Skeletal muscle satellite cell (primary cell): ENCODE results near the gene PUSL1.

Source experiments
- H3K27me3 ChIP-seq: 2 replicates; pipeline ENCODE4 v1.7.0; 2013; ENCODE audit warnings: low read length; ENCODE audit not compliant: control insufficient read depth, insufficient read depth
- H3K36me3 ChIP-seq: 2 replicates; pipeline ENCODE4 v1.7.0; 2013; ENCODE audit warnings: mild to moderate bottlenecking, control low read depth, low read length; ENCODE audit not compliant: insufficient read depth
- H3K4me1 ChIP-seq: 2 replicates; pipeline ENCODE4 v1.7.0; 2013; ENCODE audit warnings: low read length; ENCODE audit not compliant: control insufficient read depth, insufficient read depth
- H3K4me2 ChIP-seq: 2 replicates; pipeline ENCODE4 v1.7.0; 2013; ENCODE audit warnings: mild to moderate bottlenecking, low read length
- H3K4me3 ChIP-seq: 2 replicates; pipeline ENCODE4 v1.7.0; 2013; ENCODE audit warnings: low read length
- H3K9ac ChIP-seq: 2 replicates; pipeline ENCODE4 v1.7.0; 2013; ENCODE audit warnings: mild to moderate bottlenecking, low read depth, low read length, moderate library complexity
- H3K9me3 ChIP-seq: replicated peaks from 2 replicates; pipeline ENCODE4 v1.7.0; 2013; ENCODE audit warnings: mild to moderate bottlenecking, control low read depth, low read length

The PUSL1 gene

DNA sequence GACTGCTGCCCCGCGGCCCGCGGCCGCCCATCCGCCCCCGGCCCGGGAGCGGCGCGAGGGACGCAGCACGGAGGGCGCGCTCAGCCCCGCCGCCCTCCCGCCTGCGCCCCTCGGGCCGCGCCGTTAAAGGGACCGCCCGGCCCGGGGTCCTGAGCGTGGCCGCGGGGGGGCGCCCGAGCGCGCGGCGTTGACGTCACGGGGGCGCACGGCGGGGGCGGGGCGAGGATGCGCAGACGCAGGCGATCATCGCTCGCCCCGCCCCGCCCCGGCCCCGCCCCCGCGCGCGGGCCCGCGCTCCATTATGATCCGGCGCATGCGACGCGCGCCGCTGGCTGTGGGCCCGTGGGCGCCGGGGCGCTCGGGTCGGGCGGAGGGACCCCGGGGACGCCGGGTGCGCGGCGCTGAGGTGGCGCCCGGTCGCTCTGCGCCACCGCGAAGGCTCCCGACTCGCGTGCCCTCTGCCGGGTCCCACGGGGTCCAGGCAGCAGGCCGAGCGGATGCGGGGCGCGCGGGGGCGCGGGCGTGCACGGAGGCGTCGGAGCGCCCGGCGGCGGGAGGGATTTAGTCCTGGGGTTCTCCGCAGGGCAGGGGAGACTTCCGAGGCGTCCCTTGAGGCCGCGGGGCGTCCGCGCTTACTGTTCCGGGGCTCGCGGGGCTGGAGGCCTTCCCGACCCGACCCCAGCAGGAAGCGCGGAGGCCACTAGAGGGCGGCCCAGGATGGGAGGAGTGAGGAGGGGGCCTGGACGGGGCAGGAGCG lies 41.0 kb downstream of the PUSL1 start, which contains the start of gene DVL1:
Gene DVL1, minus strand, starts transcription at position 163 of the 757 bp plus-strand sequence. CDS start 353 bp downstream, outside the sequence.
- H3K9ac ChIP-seq: peak within 1 kb of the TSS; percentile 81
- no peaks in the 10 kb centered on the region for H3K27me3 ChIP-seq
- peak within 1 kb of the TSS; percentile 97 for H3K4me2 ChIP-seq
- H3K4me1 ChIP-seq: peaks cover 62% of the 10 kb centered on the region
- no peaks in the 10 kb centered on the region for H3K9me3 ChIP-seq
- H3K4me3 ChIP-seq: peak within 1 kb of the TSS; percentile 84
- peaks cover 30% of the 10 kb centered on the region for H3K36me3 ChIP-seq

DNA sequence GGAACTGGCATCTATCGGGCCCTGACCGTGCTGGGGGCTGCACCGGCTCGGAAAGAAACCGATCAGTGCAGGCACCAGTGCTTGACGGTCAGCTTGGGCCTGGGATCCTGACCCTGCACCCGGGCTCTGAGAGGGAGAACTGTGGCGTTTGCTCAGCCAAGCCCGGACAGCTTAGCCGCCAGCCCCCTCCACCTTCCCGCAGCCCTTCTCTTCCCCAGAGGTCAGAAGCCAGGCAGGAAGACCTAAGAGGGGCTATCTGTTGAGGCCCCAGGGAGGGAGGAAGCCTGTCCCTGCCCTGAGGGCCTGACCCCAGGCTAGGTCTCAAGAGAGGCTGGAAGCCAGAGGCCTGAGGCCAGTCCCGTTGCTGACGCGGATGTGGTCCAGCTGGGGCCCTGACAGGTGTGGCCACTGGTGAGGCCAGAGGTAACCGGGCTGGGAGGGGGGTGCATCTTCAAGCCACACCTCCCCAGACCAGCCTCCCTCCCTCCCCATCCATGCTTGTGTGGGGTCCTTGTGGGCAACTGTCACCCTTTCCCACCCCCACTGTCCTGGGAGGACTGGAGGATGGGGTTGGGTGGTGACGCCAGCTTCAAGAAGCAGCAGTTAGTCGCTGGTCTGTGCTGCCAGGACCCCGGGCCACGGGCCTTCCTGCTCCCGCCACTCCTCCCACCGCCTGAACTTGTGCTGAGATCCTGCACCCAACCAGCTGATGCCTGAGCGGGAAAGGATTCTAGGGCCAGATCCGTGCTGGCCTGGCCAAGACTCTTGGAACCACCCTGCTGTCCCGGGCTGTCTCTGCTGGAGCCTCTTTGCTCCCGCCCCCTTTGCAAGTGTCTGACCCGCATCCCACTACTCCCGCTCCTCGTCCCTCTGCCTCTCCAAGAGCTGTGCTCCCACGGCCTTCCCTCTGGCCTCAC lies 43.4 kb downstream of the PUSL1 start:
- Histone ChIP-seq H3K4me1 (peaks cover 44% of the 10 kb centered on the region), H3K27me3 (no peaks in the 10 kb centered on the region), H3K4me3 (peak overlapping the region; percentile 44), H3K9ac (peak overlapping the region; percentile 41), H3K36me3 (peaks cover 36% of the 10 kb centered on the region), H3K9me3 (no peaks in the 10 kb centered on the region), H3K4me2 (peak overlapping the region; percentile 79)

GRCh38 chr1:1352786-1353388 lies 44.5 kb downstream of the PUSL1 start:
- Histone ChIP-seq H3K4me1 (peaks cover 37% of the 10 kb centered on the region), H3K27me3 (no peaks in the 10 kb centered on the region), H3K9me3 (no peaks in the 10 kb centered on the region), H3K4me2 (peak overlapping the region; percentile 79), H3K9ac (peak overlapping the region; percentile 4), H3K36me3 (peaks cover 36% of the 10 kb centered on the region), H3K4me3 (no peak overlapping the region)

- Histone ChIP-seq H3K36me3 (peaks cover 36% of the 10 kb centered on the region), H3K27me3 (no peaks in the 10 kb centered on the region), H3K9me3 (no peaks in the 10 kb centered on the region), H3K4me2 (peak overlapping the region; percentile 79), H3K4me1 (peaks cover 38% of the 10 kb centered on the region), H3K4me3 (no peak overlapping the region), H3K9ac (no peak overlapping the region)
Measured at GRCh38 chr1:1353389-1354151, 45.2 kb downstream of the PUSL1 start.

DNA sequence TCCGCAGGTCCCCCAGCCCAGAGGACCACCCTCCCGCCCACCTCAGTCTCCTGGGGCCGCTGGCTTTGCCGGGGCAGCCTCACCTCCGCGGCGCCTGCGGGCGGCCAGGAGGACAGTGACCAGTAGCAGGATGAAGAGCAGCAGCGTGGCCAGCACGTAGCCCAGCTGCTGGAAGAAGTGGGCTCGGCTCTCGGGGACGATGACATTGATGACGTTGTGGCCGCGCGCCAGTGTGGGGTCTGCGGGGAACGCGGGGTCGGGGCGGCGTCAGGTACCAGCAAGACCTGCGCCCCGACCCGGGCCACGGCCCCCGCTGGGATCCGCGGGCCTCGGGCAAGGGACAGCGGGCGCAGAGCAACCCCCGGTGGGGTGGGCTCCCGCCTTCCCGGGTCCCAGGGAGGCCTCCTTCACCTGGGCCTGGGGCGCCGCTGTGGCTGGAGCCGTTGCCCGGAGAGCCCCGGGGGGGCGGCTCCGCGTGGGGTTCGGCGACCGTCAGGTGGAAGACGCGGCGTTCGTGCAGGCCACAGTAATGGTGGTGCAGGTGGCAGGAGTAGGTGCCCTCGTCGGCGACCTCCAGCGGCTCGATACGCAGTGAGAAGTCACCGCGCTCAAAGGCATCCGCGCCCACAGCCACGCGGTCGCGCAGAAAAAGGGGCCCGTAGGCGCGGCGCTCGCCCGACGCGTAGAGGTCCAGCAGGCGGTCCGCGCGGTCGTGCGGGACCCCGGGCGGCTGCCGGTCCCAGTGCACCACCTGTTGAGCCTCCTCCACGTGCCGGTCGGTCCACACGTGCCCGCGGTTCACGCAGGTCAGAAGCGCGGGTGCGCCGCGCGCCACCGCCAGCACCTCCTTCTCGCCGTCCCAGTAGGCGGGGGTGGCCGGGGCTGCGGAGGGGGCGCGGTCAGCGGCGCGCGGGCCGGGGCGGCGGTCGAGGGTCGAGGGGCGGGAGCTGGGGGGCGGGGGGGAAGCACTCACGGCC lies 46.2 kb downstream of the PUSL1 start:
- Histone ChIP-seq H3K9me3 (no peaks in the 10 kb centered on the region), H3K4me3 (peak overlapping the region; percentile 56), H3K9ac (no peak overlapping the region), H3K27me3 (no peaks in the 10 kb centered on the region), H3K4me2 (peak overlapping the region; percentile 79), H3K36me3 (peaks cover 36% of the 10 kb centered on the region), H3K4me1 (peaks cover 48% of the 10 kb centered on the region)

DNA sequence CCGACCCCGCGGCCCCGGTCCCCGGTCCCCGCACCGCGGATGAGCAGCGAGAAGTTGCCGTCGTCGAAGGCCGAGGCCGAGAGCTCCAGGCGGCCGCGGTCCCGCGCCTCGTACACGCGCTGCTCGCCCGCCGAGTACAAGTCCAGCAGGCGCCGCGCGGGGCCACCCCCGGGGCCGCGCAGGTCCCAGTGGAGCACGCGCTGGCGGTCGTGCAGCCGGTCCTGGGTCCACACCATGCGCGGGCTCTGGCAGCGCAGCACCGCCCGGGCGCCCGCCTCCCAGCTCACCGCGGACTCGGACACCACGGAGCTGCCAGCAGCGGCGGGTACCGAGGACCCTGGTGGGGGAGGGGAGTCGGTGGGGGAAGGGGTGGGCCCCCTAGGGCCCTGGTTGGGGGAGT lies 47.0 kb downstream of the PUSL1 start:
- H3K4me1 ChIP-seq: peaks cover 57% of the 10 kb centered on the region
- peak overlapping the region; percentile 79 for H3K4me2 ChIP-seq
- H3K4me3 ChIP-seq: peak overlapping the region; percentile 69
- no peaks in the 10 kb centered on the region for H3K27me3 ChIP-seq
- H3K9ac ChIP-seq: no peak overlapping the region
- H3K36me3 ChIP-seq: peaks cover 36% of the 10 kb centered on the region
- H3K9me3 ChIP-seq: no peaks in the 10 kb centered on the region

DNA sequence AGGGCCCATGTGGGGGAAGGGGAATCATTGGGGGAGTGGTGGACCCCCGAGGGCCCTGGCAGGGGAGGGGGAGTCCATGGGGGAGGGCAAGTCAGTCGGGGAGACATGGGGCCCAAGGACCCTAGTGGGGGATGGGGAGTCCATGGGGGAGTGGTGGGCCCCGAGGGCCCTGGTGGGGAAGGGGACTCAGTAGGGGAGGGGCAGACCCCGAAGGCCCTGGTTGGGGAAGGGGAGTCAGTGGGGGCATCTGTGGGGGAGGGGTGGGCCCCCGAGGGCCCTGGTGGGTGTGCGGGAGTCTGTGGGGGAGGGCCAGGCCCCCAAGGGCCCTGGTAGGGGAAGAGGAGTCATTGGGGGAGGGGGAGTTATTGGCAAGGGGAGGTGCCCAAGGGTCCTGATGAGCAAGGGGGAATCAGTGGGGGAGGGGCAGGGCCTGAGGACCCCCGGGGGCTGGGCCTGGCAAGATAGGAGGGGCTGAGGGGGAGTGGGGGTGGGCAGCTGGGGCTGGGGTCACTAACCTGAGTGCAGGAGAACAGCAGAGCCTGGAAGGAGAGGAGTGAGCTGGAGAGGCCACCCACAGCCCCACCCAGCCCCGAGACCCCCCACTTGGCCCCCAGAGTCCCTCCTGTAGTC lies 47.9 kb downstream of the PUSL1 start:
- peaks cover 66% of the 10 kb centered on the region for H3K4me1 ChIP-seq
- peaks cover 36% of the 10 kb centered on the region for H3K36me3 ChIP-seq
- peak overlapping the region; percentile 79 for H3K4me2 ChIP-seq
- peak overlapping the region; percentile 84 for H3K4me3 ChIP-seq
- no peaks in the 10 kb centered on the region for H3K27me3 ChIP-seq
- peak overlapping the region; percentile 95 for H3K9ac ChIP-seq
- no peaks in the 10 kb centered on the region for H3K9me3 ChIP-seq

GRCh38 chr1:1356796-1357401 lies 48.5 kb downstream of the PUSL1 start:
- Histone ChIP-seq H3K9me3 (no peaks in the 10 kb centered on the region), H3K27me3 (no peaks in the 10 kb centered on the region), H3K4me2 (peak overlapping the region; percentile 79), H3K4me3 (peak overlapping the region; percentile 84), H3K4me1 (peaks cover 66% of the 10 kb centered on the region), H3K36me3 (peaks cover 31% of the 10 kb centered on the region), H3K9ac (peak overlapping the region; percentile 95)

DNA sequence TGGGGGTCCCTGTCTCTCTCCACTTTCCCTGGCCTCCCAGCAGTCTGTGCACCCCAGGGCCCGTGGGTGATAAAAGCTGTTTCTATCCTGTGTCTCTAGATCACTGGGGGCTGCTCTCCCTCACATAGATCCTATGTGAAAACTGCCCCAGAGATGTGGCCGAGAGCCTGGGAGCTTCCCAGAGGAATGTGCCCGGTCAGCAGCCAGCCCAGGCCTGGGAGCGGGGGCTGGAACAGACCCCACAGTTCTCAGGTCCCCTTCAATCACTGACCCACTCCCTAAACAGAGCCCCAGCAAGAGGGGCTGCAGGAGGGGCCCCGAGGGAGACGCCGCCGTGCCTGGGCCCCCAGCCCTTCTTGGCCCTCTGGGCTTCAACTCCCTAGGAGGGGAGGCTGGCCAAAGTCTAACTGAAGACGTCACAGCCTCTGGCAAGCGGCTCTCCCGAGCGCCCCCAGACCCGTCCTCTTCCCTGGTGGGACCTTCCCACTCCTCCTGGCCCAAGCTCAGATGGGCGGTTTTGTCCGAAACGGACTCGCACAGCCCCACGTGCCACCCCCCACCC lies 49.6 kb downstream of the PUSL1 start:
- peak overlapping the region; percentile 84 for H3K4me3 ChIP-seq
- H3K4me2 ChIP-seq: peak overlapping the region; percentile 79
- peak overlapping the region; percentile 95 for H3K9ac ChIP-seq
- no peaks in the 10 kb centered on the region for H3K9me3 ChIP-seq
- peaks cover 23% of the 10 kb centered on the region for H3K36me3 ChIP-seq
- H3K4me1 ChIP-seq: peaks cover 60% of the 10 kb centered on the region
- H3K27me3 ChIP-seq: no peaks in the 10 kb centered on the region
